PC-3 (cell line): ENCODE results near the gene INTS1. TPM values are rescaled to one million over a fixed set of nuclear protein-coding genes. Genes with fewer than 3 reads are reported as not detected.

Source experiments
- ATAC-seq: fragments of 200-7000 bp; cut with Tn5 transposase; 2 replicates; pipeline ENCODE4 v1.9.1; 2020; ENCODE audit warnings: mild to moderate bottlenecking, moderate library complexity
- BruUV-seq: library from RNA; stranded (reverse); fragments of 400-500 nt; replicated peaks from 2 replicates; lab custom pipeline; 2021; lab: Mats Ljungman, UMichigan
- CTCF ChIA-PET: fragments of 300-600 bp; sonication (Branson Sonifier 250); formaldehyde crosslinking; loops from one replicate; lab custom pipeline; 2022; ENCODE audit warnings: antibody characterized with exemption; lab: Charles Lee
- POLR2A ChIA-PET: fragments of 300-600 bp; sonication (Branson Sonifier 250); formaldehyde crosslinking; loops from one replicate; lab custom pipeline; 2022; ENCODE audit warnings: antibody characterized with exemption; ENCODE audit not compliant: unreplicated experiment; lab: Charles Lee
- DNase-seq: peaks from one replicate; pipeline ENCODE4 v3.0.0-alpha.2; 2015
- H2AFZ ChIP-seq: fragments of 300-600 bp; sonication (generic); 2 replicates; pipeline ENCODE4 v1.6.0; 2016; ENCODE audit warnings: antibody characterized with exemption, low read length
- H3F3A ChIP-seq: fragments of 300-600 bp; sonication (generic); one replicate; pipeline ENCODE4 v1.6.0; 2017; ENCODE audit warnings: antibody characterized with exemption, low read length, control low read depth, mild to moderate bottlenecking; ENCODE audit not compliant: unreplicated experiment
- H3K27ac ChIP-seq: fragments of 300-600 bp; sonication (generic); 2 replicates; pipeline ENCODE4 v1.5.1; 2016; ENCODE audit warnings: mild to moderate bottlenecking, low read length
- H3K27me3 ChIP-seq: fragments of 300-600 bp; sonication (generic); 2 replicates; pipeline ENCODE4 v1.6.1; 2016; ENCODE audit warnings: low read length, mixed read lengths
- H3K36me3 ChIP-seq: fragments of 300-600 bp; sonication (generic); 2 replicates; pipeline ENCODE4 v1.6.1; 2016; ENCODE audit warnings: low read depth, mixed run types, low read length, mixed read lengths
- H3K4me1 ChIP-seq: fragments of 300-600 bp; sonication (generic); 2 replicates; pipeline ENCODE4 v1.5.1; 2016; ENCODE audit warnings: low read length; ENCODE audit not compliant: insufficient read depth
- H3K4me2 ChIP-seq: fragments of 300-600 bp; sonication (generic); 2 replicates; pipeline ENCODE4 v1.6.0; 2016; ENCODE audit warnings: low read length
- H3K4me3 ChIP-seq: fragments of 300-600 bp; sonication (generic); 2 replicates; pipeline ENCODE4 v1.5.1; 2016; ENCODE audit warnings: mild to moderate bottlenecking, low read length, mixed read lengths
- H3K79me2 ChIP-seq: fragments of 300-600 bp; sonication (generic); 2 replicates; pipeline ENCODE4 v1.6.1; 2017; ENCODE audit warnings: low read length, mixed read lengths
- H3K9ac ChIP-seq: fragments of 300-600 bp; sonication (generic); 2 replicates; pipeline ENCODE4 v1.6.0; 2016; ENCODE audit warnings: mild to moderate bottlenecking, low read length
- H3K9me2 ChIP-seq: fragments of 300-600 bp; sonication (generic); replicated peaks from 2 replicates; pipeline ENCODE4 v1.6.1; 2016; ENCODE audit warnings: mixed run types, low read length, mixed read lengths
- H3K9me3 ChIP-seq: fragments of 300-600 bp; sonication (generic); 2 replicates; pipeline ENCODE4 v1.6.1; 2016; ENCODE audit warnings: low read length, mixed read lengths
- H4K20me1 ChIP-seq: fragments of 300-600 bp; sonication (generic); 2 replicates; pipeline ENCODE4 v1.6.1; 2016; ENCODE audit warnings: low read length, mixed read lengths
- EZH2 ChIP-seq: fragments of 300-600 bp; sonication (generic); IDR thresholded peaks from one replicate; pipeline ENCODE4 v1.6.1; 2017; ENCODE audit warnings: antibody characterized with exemption, mild to moderate bottlenecking, low read length; ENCODE audit not compliant: unreplicated experiment
- EZH2phosphoT487 ChIP-seq: fragments of 300-600 bp; sonication (generic); IDR thresholded peaks from 2 replicates; pipeline ENCODE4 v1.6.1; 2018; ENCODE audit warnings: mild to moderate bottlenecking, antibody characterized with exemption, low read length, borderline replicate concordance
- intact Hi-C: fragments of 100-400 bp; cut with micrococcal nuclease; formaldehyde crosslinking; loops from 2 replicates; pipeline ENCODE4 v1.9.0; 2023
- total RNA-seq: library from RNA; depleted of rRNA; stranded (reverse); fragments of >200 nt; gene quantifications from 2 replicates; pipeline ENCODE4 v1.2.3, GENCODE V29; 2014
- TF ChIP-seq, protein P1 (sequence below): fragments of 300-600 bp; sonication (generic); conservative IDR thresholded peaks from 2 replicates; pipeline ENCODE4 v1.5.1; 2017; ENCODE audit warnings: antibody characterized with exemption, low read depth, mild to moderate bottlenecking, low read length

Gene INTS1
- total RNA-seq, 1 experiment from 2014 or later: 62.9 TPM

DNA sequence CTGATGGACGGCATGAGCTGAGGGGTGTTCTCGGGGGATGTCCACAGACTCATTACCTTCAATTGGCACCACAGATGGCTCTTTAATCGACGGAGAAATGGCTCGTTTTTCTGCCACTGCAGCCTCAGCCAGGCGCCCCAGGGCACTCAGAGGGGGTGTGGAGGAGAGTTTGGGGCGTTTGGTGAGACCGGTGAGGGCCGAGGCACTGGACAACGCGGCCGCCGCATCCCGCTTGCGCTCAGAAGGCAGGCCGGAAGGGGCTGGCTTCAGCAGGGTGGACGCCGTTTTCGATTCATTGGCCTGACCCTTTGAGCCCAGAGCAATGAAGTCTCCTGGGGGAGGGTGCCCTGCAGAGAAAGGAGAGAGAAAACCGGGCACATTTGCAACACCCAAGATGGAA lies 1.3 kb downstream of the INTS1 start:
- Histone ChIP-seq H3K9me3 (no peaks in the 10 kb centered on the region), H3K4me3 (peak overlapping the region; percentile 97), H3K79me2 (peaks cover 34% of the 10 kb centered on the region), H3K36me3 (peaks cover 12% of the 10 kb centered on the region), H3K4me2 (peak overlapping the region; percentile 92), H2AFZ (no peak overlapping the region), H3K9me2 (no peaks in the 10 kb centered on the region), H3K27me3 (no peaks in the 10 kb centered on the region), H3K27ac (no peak overlapping the region), H4K20me1 (no peaks in the 10 kb centered on the region), H3K4me1 (peaks cover 16% of the 10 kb centered on the region), H3K9ac (peak overlapping the region; percentile 91; the same call in 1 of the 2 replicates), H3F3A (no peaks in the 10 kb centered on the region)
- ATAC-seq (no peak), DNase-seq (no peak)
- TF ChIP-seq EZH2phosphoT487 (no peak), EZH2 (no peak)
- TF ChIP-seq, protein P1, sequence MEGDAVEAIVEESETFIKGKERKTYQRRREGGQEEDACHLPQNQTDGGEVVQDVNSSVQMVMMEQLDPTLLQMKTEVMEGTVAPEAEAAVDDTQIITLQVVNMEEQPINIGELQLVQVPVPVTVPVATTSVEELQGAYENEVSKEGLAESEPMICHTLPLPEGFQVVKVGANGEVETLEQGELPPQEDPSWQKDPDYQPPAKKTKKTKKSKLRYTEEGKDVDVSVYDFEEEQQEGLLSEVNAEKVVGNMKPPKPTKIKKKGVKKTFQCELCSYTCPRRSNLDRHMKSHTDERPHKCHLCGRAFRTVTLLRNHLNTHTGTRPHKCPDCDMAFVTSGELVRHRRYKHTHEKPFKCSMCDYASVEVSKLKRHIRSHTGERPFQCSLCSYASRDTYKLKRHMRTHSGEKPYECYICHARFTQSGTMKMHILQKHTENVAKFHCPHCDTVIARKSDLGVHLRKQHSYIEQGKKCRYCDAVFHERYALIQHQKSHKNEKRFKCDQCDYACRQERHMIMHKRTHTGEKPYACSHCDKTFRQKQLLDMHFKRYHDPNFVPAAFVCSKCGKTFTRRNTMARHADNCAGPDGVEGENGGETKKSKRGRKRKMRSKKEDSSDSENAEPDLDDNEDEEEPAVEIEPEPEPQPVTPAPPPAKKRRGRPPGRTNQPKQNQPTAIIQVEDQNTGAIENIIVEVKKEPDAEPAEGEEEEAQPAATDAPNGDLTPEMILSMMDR: no peak
- intact Hi-C loops: no loop called here
- BruUV-seq: no TSS peak
- CTCF ChIA-PET: no interaction called here
- POLR2A ChIA-PET: no interaction called here

DNA sequence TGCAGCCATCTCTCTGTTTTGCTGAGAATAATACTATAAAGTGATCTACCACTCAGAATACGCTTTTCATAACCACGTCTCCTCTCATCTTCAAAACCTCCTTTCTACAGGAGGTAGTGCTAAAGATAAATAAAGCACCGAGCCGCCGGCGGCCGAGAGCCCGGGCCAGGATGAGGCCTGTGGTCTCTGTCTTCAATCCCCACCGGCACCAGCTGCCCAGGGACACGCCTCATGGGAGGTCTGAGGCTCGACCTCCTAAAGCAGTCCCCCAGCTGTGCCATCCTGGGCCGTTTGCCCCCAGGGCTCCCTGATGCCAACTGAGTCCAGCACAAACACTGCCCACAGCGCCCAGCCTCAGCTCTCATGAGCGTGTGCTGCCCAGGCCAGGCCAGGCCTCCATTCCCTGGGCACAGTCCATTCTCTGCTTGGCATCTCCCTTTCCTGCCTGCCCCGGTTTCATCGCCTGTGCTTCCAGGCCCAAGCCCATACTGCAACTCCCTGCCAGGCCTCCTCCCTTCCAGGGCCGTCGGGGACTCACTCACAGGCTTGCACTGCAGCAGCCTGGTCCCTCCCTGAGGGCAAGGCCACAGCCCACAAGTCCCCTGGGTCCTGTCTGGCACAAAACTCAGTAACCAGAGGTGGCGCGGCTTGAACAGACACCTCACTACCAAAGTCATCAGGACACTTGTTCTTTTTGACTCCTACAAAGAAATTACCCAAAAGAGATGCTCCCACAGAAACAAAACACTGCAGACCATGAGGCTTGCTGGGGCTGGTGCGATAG lies 2.5 kb downstream of the INTS1 start:
- ATAC-seq: no peak
- intact Hi-C loops: no loop called here

More for the DNA sequence above, 2.5 kb downstream of the INTS1 start:
- H3K27me3 ChIP-seq: no peaks in the 10 kb centered on the region
- H3K79me2 ChIP-seq: peaks cover 34% of the 10 kb centered on the region
- no TSS peak for BruUV-seq
- H3F3A ChIP-seq: no peaks in the 10 kb centered on the region
- H3K9ac ChIP-seq: no peak overlapping the region
- H3K9me3 ChIP-seq: no peaks in the 10 kb centered on the region
- H3K9me2 ChIP-seq: no peaks in the 10 kb centered on the region
- no peak for DNase-seq
- H3K4me3 ChIP-seq: no peak overlapping the region
- ChIA-PET CTCF (no interaction called here), POLR2A (no interaction called here)
- H2AFZ ChIP-seq: no peak overlapping the region
- H4K20me1 ChIP-seq: no peaks in the 10 kb centered on the region
- H3K27ac ChIP-seq: no peak overlapping the region
- H3K4me2 ChIP-seq: no peak overlapping the region
- H3K4me1 ChIP-seq: peaks cover 9% of the 10 kb centered on the region
- H3K36me3 ChIP-seq: peaks cover 12% of the 10 kb centered on the region
- no peak for TF ChIP-seq EZH2phosphoT487
- TF ChIP-seq EZH2: no peak
- TF ChIP-seq, protein P1: no peak
